HG03095 (cell line): ENCODE results near the gene MAGI3.
"Not testable (repeated sequence)": the region's sequence is repeated elsewhere in the genome, so short reads cannot be mapped to it uniquely, and the experiment has no call there.

Experiments used
- ATAC-seq: cut with Tn5 transposase; IDR thresholded peaks from one replicate; pipeline ENCODE4 v1.9.1; 2021; ENCODE audit warnings: moderate library complexity; ENCODE audit not compliant: unreplicated experiment

The MAGI3 gene

GRCh38 chr1:113567427-113567826 is 177.1 kb downstream of the MAGI3 start:
- no peak for ATAC-seq

GRCh38 chr1:113575744-113576260 is 185.5 kb downstream of the MAGI3 start:
- ATAC-seq: not testable (repeated sequence)

GRCh38 chr1:113576271-113576670 is 186.0 kb downstream of the MAGI3 start:
- ATAC-seq: no peak

- no peak for ATAC-seq
Measured at GRCh38 chr1:113579256-113580018, 189.1 kb downstream of the MAGI3 start.

GRCh38 chr1:113581323-113581722 is 191.0 kb downstream of the MAGI3 start:
- no peak for ATAC-seq

- no peak for ATAC-seq
Measured at GRCh38 chr1:113582084-113582483, 191.8 kb downstream of the MAGI3 start.

GRCh38 chr1:113587475-113587874 is 197.2 kb downstream of the MAGI3 start:
- no peak for ATAC-seq

- no peak for ATAC-seq
Measured at GRCh38 chr1:113592230-113592629, 201.9 kb downstream of the MAGI3 start.

GRCh38 chr1:113593550-113594297 is 203.4 kb downstream of the MAGI3 start:
- ATAC-seq: no peak

GRCh38 chr1:113604466-113604865 is 214.2 kb downstream of the MAGI3 start:
- not testable (repeated sequence) for ATAC-seq

- ATAC-seq: no peak
Measured at GRCh38 chr1:113605146-113605545, 214.8 kb downstream of the MAGI3 start.

- no peak for ATAC-seq
Measured at GRCh38 chr1:113608399-113608798, 218.1 kb downstream of the MAGI3 start.

- ATAC-seq: no peak
Measured at GRCh38 chr1:113610372-113610771, 220.1 kb downstream of the MAGI3 start.

GRCh38 chr1:113615425-113615824 is 225.1 kb downstream of the MAGI3 start:
- no peak for ATAC-seq

GRCh38 chr1:113616156-113616555 is 225.8 kb downstream of the MAGI3 start:
- ATAC-seq: no peak

- no peak for ATAC-seq
Measured at GRCh38 chr1:113617438-113618141, 227.3 kb downstream of the MAGI3 start.

GRCh38 chr1:113628997-113629396 is 238.7 kb downstream of the MAGI3 start:
- no peak for ATAC-seq

- no peak for ATAC-seq
Measured at GRCh38 chr1:113630340-113631327, 240.3 kb downstream of the MAGI3 start.

- ATAC-seq: no peak
Measured at GRCh38 chr1:113641396-113641795, 251.1 kb downstream of the MAGI3 start.

- no peak for ATAC-seq
Measured at GRCh38 chr1:113647164-113647563, 256.8 kb downstream of the MAGI3 start.
